WTC11 (cell line): ENCODE data around the gene BLID.

ENCODE experiments used
- AFF4 ChIP-seq: sonication (generic); formaldehyde crosslinking; IDR thresholded peaks from 2 replicates; pipeline ENCODE4 v1.8.1; 2023; ENCODE audit warnings: mild to moderate bottlenecking, missing genetic modification reagents, borderline replicate concordance
- ATF2 ChIP-seq: sonication (generic); formaldehyde crosslinking; IDR thresholded peaks from 2 replicates; pipeline ENCODE4 v1.8.1; 2022; ENCODE audit warnings: low read depth, missing genetic modification reagents, borderline replicate concordance
- CREB1 ChIP-seq: sonication (generic); formaldehyde crosslinking; IDR thresholded peaks from 2 replicates; pipeline ENCODE4 v1.8.0; 2023; ENCODE audit warnings: mild to moderate bottlenecking, missing genetic modification reagents
- CTCF ChIP-seq: fragments of 200-600 bp; IDR thresholded peaks from 2 replicates; pipeline ENCODE4 v1.8.0; 2022; ENCODE audit warnings: antibody characterized with exemption
- E2F4 ChIP-seq: sonication (generic); formaldehyde crosslinking; IDR thresholded peaks from 2 replicates; pipeline ENCODE4 v1.8.1; 2022; ENCODE audit warnings: low read depth, mild to moderate bottlenecking, moderate library complexity, missing genetic modification reagents, borderline replicate concordance
- ELF4 ChIP-seq: sonication (generic); formaldehyde crosslinking; IDR thresholded peaks from 2 replicates; pipeline ENCODE4 v1.8.1; 2022; ENCODE audit warnings: low read depth, mild to moderate bottlenecking, moderate library complexity, missing genetic modification reagents
- FOXP1 ChIP-seq: sonication (generic); formaldehyde crosslinking; IDR thresholded peaks from 2 replicates; pipeline ENCODE4 v1.8.0; 2022; ENCODE audit warnings: missing genetic modification reagents, mild to moderate bottlenecking, moderate library complexity, borderline replicate concordance
- KAT7 ChIP-seq: sonication (generic); formaldehyde crosslinking; IDR thresholded peaks from 2 replicates; pipeline ENCODE4 v1.8.1; 2023; ENCODE audit warnings: missing genetic modification reagents, mild to moderate bottlenecking, borderline replicate concordance
- MAX ChIP-seq: sonication (generic); formaldehyde crosslinking; IDR thresholded peaks from 2 replicates; pipeline ENCODE4 v1.8.0; 2022; ENCODE audit warnings: mild to moderate bottlenecking, missing genetic modification reagents
- USF1 ChIP-seq: sonication (generic); formaldehyde crosslinking; IDR thresholded peaks from 2 replicates; pipeline ENCODE4 v1.8.0; 2022; ENCODE audit warnings: mild to moderate bottlenecking, missing genetic modification reagents
- ZNF121 ChIP-seq: sonication (generic); formaldehyde crosslinking; IDR thresholded peaks from 2 replicates; pipeline ENCODE4 v1.8.0; 2023; ENCODE audit warnings: missing genetic modification reagents
- ZNF416 ChIP-seq: fragments of 250-450 bp; sonication (Bioruptor Pico); IDR thresholded peaks from 2 replicates; pipeline ENCODE4 v1.9.0; 2021; ENCODE audit warnings: mild to moderate bottlenecking, inconsistent platforms

- TF ChIP-seq CTCF (no peak), ZNF121 (CRISPR knock-in tag) (no peak), E2F4 (CRISPR knock-in tag) (no peak), MAX (CRISPR knock-in tag) (no peak), ZNF416 (no peak), ELF4 (no peak), ATF2 (CRISPR knock-in tag) (no peak), CREB1 (no peak), AFF4 (CRISPR knock-in tag) (no peak), FOXP1 (CRISPR knock-in tag) (no peak), USF1 (CRISPR knock-in tag) (no peak), KAT7 (CRISPR knock-in tag) (no peak)
Observed at GRCh38 chr11:122163053-122163819, 47.2 kb upstream of the BLID start.
